ENCODE measurements around the gene AXIN1.
"Not testable (repeated sequence)": the region's sequence is repeated elsewhere in the genome, so short reads cannot be mapped to it uniquely, and the experiment has no call there.

Gene AXIN1

DNA sequence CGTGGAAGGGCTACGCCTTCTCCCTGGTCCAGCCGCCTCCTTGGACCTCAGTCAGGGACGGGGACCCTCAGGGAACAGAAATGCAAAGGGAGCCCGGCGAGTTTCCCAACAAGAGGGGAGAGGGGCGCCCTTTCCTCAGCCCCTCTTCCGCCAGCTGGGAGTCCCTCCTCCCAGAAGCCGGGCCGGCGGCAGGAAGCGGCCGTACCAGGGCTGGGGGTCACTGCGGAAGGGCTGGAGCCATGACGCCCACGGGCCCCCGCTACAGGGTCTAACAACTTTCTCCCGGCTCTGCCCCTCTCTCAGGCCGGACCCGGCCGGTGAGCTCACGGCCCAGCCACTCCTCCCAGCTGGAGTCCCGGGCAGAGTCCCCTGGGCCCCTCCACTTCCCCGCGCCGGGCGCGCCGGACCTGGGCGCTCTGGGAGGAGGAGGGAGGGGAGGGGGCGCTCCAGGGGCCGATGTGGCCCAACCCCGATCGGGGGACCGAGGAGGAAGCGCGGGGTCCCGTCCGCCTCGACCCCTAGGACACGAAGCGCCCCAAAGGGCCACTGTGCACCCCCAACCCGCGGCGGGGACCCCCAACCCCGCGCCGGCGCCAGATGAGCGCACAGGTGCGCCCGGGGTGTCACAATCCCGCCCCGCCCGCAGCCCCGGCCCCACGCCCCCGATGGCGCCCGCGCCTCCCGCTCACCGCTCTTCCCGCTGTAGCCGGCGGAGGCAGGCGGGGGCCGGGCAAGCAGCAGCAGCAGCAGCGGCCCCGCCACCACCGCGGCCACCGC is 28.7 kb upstream of the AXIN1 start:
- DNase-seq: peak; percentile 27

DNA sequence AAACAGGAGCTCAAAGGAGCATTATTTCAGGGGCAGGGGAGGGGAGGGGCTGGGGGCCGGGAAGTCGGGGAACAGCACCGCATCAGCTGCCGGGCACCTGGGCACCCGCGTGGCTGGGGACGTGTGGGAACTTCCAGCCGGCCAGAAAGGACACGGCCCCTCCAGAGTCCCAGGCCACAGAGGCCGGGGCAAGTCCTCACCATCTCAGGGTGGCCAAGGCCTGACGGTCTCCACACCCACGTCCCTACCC is 28.2 kb upstream of the AXIN1 start:
- DNase-seq: no peak

DNA sequence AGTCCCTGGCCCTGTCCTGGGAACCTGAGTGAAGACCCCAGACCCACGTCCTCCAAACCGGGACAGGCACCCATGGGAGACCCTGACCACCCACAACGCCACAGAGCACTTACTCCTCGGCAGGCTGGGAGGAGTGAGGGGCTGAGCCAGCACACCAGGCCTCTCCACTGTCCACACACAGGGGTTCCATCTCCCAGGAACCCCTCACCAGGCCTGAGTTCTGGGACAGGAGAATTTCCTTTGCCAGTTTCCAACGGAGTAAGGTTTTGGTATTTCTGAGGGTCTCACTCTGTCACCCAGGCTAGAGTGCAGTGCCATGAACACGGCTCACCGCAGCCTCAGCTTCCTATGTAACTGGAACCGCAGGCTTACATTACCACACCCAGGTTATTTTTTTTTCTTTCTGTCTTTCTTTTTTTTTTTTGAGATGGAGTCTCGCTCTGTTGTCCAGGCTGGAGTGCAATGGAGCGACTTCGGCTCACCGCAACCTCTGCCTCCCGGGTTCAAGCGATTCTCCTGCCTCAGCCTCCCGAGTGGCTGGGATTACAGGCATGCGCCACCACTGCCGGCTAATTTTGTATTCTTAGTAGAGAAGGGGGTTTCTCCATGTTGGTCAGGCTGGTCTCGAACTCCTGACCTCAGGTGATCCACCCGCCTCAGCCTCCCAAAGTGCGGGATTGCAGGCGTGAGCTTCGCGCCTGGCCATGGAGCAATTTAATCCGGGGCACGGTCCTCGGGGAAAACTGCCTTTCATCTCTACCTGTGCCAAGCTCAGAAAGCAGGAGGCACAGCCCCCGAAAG is 27.6 kb upstream of the AXIN1 start:
- no peak for DNase-seq

DNA sequence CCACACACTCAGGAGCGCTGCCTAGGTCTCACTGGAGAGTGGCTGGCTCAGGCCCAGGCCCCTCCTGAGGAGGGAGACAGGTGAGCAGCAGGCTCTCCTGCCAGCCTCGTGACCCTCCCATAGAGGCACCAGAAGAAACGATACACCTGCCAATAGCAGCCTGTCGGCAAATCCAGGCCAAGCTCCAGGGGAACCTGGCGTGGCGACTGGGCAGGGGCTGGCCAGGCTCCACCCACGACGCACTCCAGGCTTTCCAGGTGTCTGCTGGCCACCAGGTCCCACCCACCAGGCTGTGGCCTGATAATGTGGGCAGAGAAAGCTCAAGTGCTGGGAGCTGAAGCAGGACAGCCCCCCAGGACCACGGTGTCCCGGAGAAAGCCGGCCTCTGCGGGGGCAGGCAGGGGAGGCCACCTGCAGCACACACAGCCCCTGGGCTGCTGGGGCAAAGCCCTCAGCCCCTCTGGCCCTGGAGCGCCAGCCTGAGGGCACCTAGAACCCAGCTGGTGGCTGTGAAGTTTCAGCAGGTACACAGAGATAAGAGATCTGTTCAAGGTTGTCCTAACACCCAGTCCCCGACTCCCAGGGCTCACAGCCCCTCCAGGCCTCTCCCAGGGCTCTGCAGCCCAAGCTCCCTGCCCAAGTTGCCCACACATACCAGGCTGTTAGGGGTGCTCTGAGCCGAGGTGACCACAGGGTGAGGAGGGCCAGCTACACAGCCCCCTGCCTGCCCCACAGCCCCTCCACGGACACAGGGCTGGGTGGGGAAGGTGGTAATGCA is 26.8 kb upstream of the AXIN1 start:
- DNase-seq: no peak

DNA sequence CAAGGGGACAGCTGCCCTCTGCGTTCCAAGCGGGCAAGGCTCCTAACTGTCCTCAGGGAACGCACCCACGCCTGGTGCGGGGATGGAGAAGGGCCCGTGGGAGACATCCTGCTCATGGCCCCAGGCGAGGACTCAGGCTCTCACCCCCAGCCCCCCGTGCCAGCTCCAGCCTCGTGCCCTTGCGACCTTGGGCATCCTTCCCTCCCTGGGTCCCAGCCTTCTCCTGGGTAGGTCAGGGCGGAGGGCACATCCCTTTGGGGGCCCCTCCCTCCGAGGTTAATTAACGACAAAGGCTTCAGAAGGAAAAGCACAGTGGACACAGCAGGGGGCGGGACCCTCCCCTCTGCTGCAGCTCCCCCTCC is 26.3 kb upstream of the AXIN1 start:
- no peak for DNase-seq

DNA sequence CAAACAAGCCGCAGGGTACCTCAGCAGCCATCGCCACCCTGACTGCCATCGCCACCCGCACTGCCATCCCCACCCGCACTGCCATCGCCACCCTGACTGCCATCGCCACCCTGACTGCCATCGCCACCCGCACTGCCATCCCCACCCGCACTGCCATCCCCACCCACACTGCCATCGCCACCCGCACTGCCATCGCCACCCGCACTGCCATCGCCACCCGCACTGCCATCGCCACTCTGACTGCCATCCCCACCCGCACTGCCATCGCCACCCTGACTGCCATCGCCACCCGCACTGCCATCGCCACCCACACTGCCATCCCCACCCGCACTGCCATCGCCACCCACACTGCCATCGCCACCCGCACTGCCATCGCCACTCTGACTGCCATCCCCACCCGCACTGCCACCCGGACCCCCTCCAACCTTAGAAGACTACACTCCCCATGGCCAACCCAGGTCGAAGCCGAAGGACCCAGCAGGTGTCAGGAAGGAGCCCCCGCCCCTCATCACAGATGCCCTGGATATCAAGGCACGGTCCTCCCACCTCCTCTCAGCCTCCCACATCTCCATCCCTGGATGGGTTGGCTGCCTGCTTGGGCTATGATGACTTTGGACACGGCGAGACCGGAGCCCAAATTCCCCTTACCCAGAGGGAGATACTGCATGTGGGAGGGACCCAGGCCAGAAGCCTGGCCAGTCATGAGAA is 25.7 kb upstream of the AXIN1 start:
- DNase-seq: not testable (repeated sequence)

DNA sequence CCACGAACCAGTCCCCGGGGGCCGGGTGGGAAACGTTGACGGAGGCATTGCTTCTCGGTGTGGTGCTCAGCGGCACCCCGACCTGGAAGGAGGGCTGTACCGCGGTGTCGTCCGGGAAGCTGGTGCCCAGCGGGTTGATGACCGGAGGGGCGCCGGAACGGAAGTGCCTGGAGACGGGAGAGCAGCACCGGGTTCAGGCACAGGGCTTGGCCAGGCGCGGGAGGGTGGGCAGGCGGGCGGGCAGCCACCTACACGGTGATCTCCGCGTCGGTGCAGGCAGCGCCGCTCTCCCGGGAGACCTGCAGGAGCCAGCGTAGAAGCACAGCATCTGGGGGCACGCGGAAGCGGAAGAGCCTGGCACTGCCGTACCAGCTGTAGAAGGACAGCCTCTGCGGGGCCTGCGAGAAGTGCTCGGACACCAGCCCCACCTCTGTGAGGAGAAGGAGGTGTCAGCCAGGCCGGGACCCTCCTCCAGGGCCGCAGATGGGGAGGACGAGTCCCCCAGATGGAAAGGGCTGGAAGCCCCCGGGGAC is 25.0 kb upstream of the AXIN1 start:
- DNase-seq: no peak

DNA sequence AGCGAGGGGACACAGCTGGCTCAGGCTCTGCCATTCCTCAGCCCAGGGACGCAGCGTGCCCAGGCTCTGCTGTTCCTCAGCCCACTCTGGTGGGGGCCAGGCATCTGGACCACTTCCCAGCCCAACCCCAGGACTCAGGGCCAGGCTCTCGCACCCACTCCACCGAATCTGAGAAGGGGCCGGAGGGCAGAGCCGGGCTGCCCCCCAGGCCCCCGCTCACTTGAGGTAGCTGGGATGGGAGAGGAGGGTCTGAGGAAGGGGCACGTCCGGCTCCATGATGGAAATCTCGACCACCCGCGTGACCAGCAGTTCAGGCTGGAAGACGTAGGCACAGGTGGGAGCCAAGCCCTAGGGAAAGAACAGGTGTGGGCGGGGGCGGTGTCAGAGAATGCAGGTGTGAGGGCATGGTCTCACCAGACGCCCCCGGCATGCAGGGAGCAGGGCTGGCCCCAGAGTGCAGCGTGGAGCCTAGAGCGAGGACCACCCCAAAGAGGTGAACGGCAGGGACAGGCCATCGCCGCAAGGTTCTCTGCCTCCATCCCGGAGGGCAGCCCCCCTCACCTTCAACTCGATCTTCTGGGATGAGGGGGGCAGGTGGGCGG is 24.4 kb upstream of the AXIN1 start:
- DNase-seq: no peak

DNA sequence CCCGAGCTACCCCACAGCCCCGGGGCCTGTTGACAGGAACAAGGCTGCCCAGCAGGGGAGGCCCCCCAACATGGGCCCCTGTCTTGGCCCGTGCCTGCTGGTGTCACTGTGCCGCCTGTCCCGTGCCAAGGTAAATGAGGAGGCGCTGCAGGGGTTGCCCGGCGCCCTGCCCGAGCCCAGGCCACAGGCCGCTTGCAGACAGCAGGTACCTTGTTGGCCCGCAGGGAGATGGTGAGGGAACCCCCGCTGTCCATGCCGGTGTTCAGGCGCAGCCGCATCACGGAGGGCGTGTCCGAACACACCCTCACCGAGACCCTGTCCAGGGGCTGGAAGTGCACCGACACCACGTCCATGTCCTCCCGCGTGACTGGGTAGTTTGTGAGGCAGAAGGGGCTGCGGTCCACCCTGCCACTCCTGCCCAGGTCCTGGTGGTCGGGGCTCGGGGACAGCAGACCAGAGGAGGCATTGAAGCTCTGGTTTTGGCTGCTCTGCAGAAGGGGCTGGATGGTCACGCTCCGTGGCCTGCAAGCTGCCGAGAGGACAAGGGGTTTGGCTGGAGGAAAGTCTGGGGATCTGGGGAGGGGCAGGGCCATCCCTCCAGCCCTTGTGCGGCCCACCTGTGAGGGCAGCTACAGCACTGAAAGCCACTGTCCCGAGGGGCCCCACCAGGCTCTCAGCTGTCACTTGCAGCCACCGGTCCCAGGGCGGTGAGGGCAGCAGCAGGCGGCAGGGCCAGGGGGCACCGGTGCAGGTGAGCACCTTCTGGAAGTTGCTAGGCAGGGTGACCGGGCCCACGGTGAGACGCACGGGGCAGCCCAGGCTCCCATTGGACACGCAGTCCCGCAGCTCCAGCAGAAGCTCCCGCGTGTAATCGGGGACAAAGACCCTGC is 23.6 kb upstream of the AXIN1 start:
- DNase-seq: no peak

DNA sequence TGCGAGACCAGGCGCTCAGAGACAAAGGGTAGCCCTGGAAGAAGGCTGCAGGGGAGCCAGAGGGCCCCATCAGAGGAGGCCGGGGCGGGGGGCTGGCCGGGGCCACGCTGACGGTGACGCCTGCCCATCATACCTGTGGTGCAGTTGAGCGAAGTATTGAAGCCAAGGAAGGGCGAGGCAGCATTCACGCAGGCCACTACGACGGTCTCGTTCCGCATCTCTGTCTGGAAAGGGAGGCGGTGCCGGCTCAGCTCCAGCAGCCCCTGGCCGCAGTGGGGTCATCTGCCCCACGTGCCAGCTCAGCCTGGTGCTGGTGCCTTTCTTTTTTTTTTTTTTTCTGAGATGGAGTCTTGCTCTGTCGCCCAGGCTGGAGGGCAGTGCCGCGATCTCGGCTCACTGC is 22.7 kb upstream of the AXIN1 start:
- no peak for DNase-seq

DNA sequence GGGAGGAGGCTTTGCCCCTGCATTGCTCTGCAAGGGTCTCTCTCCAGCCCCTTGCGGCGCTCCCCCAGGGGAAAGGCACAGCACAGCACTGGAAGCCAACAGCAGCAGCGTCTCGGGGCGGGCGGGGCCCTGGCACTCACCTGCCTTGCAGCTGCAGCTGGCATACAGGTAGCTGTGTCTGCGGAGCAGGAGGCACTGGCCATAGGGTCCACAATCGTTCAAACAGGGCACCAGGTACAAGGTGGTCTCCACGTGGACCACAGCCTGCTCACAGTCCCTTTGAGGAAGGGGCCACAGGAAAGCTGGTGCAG is 22.0 kb upstream of the AXIN1 start:
- no peak for DNase-seq

DNA sequence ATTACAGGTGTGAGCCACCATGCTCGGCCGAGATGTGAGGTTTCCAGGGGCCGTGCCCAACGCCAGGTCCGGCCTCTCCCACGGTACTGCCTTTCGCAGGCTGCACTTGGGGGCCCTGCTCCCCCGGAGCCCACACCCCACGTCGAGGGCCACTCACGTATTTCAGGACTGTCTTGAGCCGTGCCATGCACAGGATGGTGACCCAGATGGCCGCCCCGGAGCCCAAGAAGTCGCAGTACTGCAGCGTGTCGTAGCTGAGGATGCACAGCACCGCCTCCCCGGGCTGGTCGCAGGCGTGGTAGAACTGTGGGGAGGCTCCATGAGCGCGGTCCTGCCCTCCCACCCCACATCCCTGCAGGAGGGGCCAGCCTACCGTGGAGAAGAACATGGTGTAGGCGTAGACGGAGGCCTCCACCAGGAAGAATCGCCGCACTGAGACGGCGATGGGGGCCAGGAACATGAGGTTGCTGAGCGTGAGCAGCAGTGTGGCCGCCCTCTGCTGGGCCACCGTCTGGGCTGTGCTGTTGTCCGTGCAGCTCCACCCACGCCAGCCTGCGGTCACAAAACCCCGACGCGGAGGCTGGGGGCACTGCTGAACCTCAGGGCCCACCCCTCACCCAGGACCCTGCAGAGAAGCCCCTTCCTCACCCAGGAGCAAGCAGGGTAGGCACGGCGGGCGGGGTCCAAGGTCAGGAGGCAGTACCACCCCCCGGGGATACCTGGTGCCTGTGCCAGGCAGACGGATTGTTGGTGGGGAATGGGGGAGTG is 21.5 kb upstream of the AXIN1 start:
- DNase-seq: no peak

DNA sequence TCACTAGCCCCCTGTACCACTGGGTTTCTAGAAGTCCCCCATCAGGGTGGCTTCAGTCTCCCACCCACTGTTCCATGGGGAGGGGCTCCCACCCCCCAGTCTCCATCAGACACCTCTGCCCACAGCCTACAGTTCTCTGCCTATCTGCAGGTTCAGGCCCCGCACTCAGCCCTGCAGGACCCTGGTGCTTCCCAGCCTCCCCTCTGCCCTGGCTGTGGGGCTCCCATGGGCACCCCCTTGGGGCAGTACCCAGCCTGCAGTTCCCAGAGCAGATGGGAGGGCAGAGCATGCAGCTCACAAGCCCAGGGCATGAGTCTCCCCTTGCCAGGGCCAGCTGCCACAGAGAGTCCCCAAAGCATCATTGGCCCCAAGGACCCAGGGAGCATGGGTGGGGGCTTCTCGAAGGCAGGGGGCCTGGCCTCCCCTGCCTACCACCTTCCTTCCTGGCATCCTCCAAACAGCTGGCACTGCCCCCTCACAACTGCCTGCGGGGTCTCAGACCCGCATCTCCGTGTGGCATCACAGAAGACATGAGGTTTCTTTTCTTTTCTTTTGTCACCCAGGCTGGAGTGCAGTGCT is 20.6 kb upstream of the AXIN1 start:
- DNase-seq: no peak

DNA sequence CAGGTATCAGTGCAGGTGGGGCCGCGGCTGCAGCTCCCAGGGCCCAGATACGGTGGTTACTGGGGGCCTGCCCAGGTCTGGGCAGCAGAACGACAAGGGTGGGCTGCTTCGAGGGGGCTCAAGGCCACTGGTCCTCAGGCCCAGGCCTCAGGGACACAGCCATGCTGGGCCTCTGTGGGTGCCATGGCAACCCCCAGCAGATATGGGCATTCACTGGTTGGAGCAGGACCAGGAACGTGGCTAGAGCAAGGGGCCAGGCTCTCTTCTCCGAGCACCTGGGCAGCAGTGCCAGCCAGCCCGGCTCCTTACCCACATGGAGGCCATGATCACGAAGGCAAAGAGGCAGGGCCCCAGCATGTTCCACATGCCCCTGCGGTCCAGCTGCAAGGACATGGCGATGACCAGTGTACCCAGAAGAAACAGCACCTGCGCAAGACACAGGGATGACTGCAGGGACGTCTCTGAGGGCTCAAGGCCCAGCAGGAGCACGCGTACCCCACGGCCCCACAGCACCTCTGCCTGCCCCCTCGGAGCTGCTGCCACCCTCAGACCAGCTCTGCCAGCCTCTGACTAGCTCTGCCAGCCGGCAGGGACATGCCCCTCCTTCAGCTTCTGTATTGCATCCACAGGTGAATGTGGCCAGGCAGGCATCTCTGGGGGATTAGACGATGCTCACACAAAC is 19.9 kb upstream of the AXIN1 start:
- DNase-seq: no peak

DNA sequence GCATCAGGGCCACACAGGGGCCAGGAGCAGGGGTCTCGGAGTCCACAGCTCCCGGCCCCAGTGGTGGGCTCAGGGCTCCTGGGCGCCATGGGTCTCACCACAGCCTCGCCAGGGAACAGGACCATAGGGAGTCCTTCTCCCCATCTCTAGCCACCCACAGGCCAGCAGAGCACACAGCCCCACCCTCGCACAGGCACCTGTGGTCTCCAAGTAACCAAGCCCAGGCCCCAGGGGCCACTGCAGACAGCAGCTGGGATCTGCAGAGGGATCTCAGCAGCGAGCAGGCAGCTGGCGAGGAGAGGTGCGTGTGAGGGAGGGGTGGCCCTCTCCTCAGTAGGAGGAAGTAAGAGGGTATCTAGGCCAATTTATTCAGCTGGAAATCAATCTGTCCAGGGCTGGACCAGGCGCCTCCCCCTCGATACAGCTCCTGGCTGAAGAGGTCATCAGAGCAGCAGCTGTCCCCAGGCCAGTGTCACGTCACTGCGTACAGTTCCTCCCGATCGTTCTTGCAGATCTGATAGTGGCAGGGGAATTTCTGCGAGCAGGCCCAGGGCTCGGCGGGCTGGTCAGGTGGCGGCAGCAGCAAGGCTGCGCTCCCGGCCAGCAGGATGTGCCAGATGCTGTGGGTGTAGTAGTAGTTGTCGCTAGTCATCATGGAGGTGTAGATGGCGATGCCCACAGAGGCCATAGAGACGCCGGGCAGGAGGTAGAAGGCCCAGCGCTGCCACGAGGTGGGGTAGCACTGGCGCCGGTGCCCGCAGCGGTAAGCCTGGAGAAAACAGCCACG is 19.2 kb upstream of the AXIN1 start:
- DNase-seq: no peak

DNA sequence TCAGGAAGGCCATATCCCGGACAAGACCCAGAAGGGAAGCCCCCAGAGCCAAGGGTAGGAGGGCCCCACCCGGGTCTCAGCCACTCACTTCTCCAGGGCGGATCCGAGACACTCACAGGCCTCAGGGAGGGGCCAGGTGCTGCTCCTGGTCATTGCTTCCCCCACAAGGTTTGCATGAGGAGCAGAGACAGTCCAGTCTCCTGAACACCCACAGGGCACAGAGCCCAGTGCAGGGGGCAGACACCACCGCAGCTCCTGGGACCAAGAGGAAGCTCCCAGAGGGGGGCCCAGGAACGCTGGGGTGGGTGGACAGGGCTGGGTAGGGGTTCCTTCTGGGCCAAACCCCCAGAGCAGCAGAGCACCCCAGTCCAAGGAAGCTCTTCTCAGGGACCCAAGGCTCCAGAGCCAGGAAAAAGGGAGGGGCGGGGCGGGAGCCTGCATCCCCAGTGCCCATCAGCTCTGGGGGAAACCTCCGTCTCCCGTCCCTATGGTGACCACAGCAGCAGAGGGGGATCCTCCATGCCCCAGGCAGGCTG is 18.5 kb upstream of the AXIN1 start:
- no peak for DNase-seq

DNA sequence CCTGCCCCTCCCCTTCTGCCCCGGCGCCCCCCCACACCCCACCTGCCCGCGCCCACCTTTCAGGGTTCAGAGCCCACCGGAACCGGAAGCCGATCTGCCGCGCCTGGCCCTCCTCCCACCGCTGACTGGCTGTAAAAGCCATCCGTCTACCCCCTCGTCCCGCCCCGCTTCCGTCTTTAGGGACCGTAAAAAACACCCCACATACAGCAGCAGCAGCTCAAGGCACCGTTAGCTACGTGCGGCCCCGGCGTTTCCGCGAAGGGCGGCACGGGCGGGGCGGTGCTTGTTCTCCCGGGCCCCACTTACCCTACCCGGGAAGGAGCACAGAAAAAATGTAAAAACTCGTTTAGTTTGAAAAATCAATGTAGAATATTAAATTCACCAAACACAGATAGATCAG is 17.9 kb upstream of the AXIN1 start, which contains the start of gene MRPL28:
Gene MRPL28, minus strand, starts transcription at position 96 of the 400 bp plus-strand sequence. CDS start 320 bp downstream, outside the sequence.
- peak; percentile 93 for DNase-seq

DNA sequence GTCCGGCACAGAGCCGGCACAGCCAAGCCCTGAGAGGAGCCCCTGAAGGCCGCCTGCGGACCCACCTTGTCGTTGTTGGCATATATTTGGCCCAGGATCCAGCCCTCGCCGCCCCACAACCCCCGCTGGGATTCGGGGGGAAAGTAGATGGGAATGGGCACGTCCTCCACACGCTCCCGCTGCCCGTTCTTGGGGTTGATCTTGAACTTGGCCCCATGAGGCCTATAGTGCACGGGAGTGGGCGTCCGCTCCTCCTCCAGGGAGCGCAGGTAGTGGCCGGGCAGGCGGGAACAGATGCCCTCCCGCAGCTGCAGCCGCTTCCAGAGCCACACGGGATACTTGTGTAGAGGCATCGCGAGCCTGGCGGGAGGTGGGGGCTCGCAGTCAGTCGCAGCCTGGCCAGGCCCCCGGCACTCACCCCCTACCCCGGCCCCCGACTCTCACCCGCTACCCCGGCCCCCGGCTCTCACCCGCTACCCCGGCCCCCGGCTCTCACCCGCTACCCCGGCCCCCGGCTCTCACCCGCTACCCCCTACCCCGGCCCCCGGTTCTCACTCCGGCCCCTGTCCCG is 17.4 kb upstream of the AXIN1 start:
- no peak for DNase-seq
